ENCODE data around the gene ULBP3.

DNA sequence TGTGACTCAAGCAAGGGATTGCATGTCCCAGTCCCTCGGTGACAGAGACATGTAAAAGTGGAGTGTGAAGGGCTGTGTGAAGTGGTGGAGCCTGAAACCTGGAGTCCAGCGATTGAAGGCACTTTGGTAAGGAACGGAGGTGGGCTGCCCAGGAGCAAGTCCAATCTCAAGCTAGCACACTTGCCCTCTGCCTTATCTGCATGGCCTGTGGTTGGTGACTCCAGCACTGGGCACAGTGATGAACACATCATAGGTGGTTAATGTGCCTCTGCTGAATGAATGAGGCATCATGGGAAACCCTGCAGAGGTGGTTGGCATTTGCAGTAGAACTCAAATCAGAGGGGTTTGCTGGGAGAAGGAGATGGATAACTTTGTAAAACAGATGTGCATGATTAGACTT is 14.9 kb upstream of the ULBP3 start:
- TF ChIP-seq EP300 (IDR thresholded peaks at IDR 0.05; ENCODE audit: borderline replicate concordance), result no peak
- TF ChIP-seq, protein P1, sequence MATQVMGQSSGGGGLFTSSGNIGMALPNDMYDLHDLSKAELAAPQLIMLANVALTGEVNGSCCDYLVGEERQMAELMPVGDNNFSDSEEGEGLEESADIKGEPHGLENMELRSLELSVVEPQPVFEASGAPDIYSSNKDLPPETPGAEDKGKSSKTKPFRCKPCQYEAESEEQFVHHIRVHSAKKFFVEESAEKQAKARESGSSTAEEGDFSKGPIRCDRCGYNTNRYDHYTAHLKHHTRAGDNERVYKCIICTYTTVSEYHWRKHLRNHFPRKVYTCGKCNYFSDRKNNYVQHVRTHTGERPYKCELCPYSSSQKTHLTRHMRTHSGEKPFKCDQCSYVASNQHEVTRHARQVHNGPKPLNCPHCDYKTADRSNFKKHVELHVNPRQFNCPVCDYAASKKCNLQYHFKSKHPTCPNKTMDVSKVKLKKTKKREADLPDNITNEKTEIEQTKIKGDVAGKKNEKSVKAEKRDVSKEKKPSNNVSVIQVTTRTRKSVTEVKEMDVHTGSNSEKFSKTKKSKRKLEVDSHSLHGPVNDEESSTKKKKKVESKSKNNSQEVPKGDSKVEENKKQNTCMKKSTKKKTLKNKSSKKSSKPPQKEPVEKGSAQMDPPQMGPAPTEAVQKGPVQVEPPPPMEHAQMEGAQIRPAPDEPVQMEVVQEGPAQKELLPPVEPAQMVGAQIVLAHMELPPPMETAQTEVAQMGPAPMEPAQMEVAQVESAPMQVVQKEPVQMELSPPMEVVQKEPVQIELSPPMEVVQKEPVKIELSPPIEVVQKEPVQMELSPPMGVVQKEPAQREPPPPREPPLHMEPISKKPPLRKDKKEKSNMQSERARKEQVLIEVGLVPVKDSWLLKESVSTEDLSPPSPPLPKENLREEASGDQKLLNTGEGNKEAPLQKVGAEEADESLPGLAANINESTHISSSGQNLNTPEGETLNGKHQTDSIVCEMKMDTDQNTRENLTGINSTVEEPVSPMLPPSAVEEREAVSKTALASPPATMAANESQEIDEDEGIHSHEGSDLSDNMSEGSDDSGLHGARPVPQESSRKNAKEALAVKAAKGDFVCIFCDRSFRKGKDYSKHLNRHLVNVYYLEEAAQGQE (IDR thresholded peaks at IDR 0.05; ENCODE audit: low read depth), result no peak
- no peak for TF ChIP-seq RAD21 (IDR thresholded peaks at IDR 0.05; ENCODE audit: low read depth)
- no peak for TF ChIP-seq CREB1 (IDR thresholded peaks at IDR 0.05; ENCODE audit: low read depth)

All from Ishikawa (cell line).